ENCODE results near the gene HERC2. TPM values are rescaled to one million over a fixed set of nuclear protein-coding genes. Genes with fewer than 3 reads are reported as not detected.
"Not testable (repeated sequence)": the region's sequence is repeated elsewhere in the genome, so short reads cannot be mapped to it uniquely, and the experiment has no call there.

Gene HERC2
- total RNA-seq, 4 donors from 2014 or later, result 59.3 to 88.1 (median 71.0) TPM

GRCh38 chr15:28167042-28167441 lies 154.9 kb downstream of the HERC2 start:
- Histone ChIP-seq H3K27ac (no peak overlapping the region), H3K27me3 (no peaks in the 10 kb centered on the region), H3K4me3 (replicated peaks in 1 of 3) (no peak overlapping the region), H3K9me3 (no peaks in the 10 kb centered on the region), H3K4me1 (no peaks in the 10 kb centered on the region), H3K36me3 (peaks cover 15 to 24% of the 10 kb centered on the region in 2 donors)
- intact Hi-C loops (cut with DNase I), result no loop called here
- WGBS, 2 donors, result 92 to 93% methylated on average over 3 of the region's 3 CpGs
- no peak for TF ChIP-seq POLR2A (IDR thresholded peaks at IDR 0.05)
- TF ChIP-seq CTCF (IDR thresholded peaks at IDR 0.05), result no peak
- no peak for DNase-seq

GRCh38 chr15:28165791-28166190 lies 156.2 kb downstream of the HERC2 start:
- no peak overlapping the region for H3K4me3 ChIP-seq (replicated peaks in 1 of 3)
- H3K4me1 ChIP-seq, result no peaks in the 10 kb centered on the region
- no peaks in the 10 kb centered on the region for H3K9me3 ChIP-seq
- no peaks in the 10 kb centered on the region for H3K27me3 ChIP-seq
- DNase-seq, result no peak
- TF ChIP-seq POLR2A (IDR thresholded peaks at IDR 0.05), result no peak
- no peak for TF ChIP-seq CTCF (IDR thresholded peaks at IDR 0.05)
- WGBS, 2 donors, result 86 to 91% methylated on average over 1 of the region's 1 CpG
- no peak overlapping the region for H3K27ac ChIP-seq
- H3K36me3 ChIP-seq, result peaks cover 18 to 31% of the 10 kb centered on the region in 2 donors
- intact Hi-C loops (cut with DNase I), result no loop called here

GRCh38 chr15:28164876-28165275 lies 157.1 kb downstream of the HERC2 start:
- TF ChIP-seq POLR2A (IDR thresholded peaks at IDR 0.05), result no peak
- Histone ChIP-seq H3K27ac (no peak overlapping the region), H3K4me3 (replicated peaks in 1 of 3) (no peak overlapping the region), H3K9me3 (no peaks in the 10 kb centered on the region), H3K4me1 (no peaks in the 10 kb centered on the region), H3K36me3 (peaks cover 18 to 37% of the 10 kb centered on the region in 2 donors), H3K27me3 (no peaks in the 10 kb centered on the region)
- intact Hi-C loops (cut with DNase I), result no loop called here
- DNase-seq, result no peak
- WGBS, 2 donors, result 98% methylated on average over 3 of the region's 3 CpGs

DNA sequence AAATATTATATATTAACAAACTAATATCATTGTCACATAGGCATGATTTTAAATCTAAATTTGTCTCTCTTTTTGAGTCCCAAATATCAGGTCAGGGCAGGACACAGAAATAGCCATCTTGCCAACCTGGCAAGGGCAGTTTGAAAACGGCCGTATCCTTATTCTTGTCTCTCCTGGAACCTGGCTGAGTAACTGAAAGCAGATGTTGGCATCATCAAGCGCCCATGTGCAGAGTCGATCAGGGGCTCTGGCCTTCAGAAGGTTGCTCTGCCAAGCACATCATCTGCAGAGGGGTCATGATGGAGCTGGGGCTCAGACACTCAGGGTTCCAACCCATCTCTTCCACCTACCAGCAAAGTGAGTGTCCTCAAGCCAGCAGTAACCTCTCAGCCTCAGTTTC lies 167.7 kb downstream of the HERC2 start:
- H3K9me3 ChIP-seq, result no peaks in the 10 kb centered on the region
- H3K4me3 ChIP-seq (replicated peaks in 1 of 3), result no peak overlapping the region
- no peaks in the 10 kb centered on the region for H3K27me3 ChIP-seq
- TF ChIP-seq CTCF (IDR thresholded peaks at IDR 0.05), result no peak
- TF ChIP-seq POLR2A (IDR thresholded peaks at IDR 0.05), result no peak
- H3K27ac ChIP-seq, result no peak overlapping the region
- peaks cover 0 to 3% of the 10 kb centered on the region in 2 donors for H3K36me3 ChIP-seq
- intact Hi-C loops (cut with DNase I), result no loop called here
- WGBS, 2 donors, result 84 to 92% methylated on average over 4 of the region's 4 CpGs
- DNase-seq, result no peak
- no peaks in the 10 kb centered on the region for H3K4me1 ChIP-seq

- no peak for DNase-seq
- intact Hi-C loops (cut with DNase I), result no loop called here
- H3K4me1 ChIP-seq, result no peaks in the 10 kb centered on the region
- H3K4me3 ChIP-seq (replicated peaks in 1 of 3), result no peak overlapping the region
- no peak for TF ChIP-seq POLR2A (IDR thresholded peaks at IDR 0.05)
- TF ChIP-seq CTCF (IDR thresholded peaks at IDR 0.05), result no peak
- no peaks in the 10 kb centered on the region for H3K27me3 ChIP-seq
- 84 to 88% methylated on average over 13 of the region's 13 CpGs for WGBS, 2 donors
- H3K27ac ChIP-seq, result no peak overlapping the region
- no peaks in the 10 kb centered on the region for H3K9me3 ChIP-seq
- H3K36me3 ChIP-seq, result peaks cover 0 to 3% of the 10 kb centered on the region in 2 donors
These were observed 168.4 kb downstream of the HERC2 start for GRCh38 chr15:28153492-28154119.

GRCh38 chr15:28152538-28152923 lies 169.4 kb downstream of the HERC2 start:
- intact Hi-C loops (cut with DNase I); H3K4me3 ChIP-seq (replicated peaks in 1 of 3); H3K27ac ChIP-seq; H3K27me3 ChIP-seq; H3K36me3 ChIP-seq; DNase-seq; H3K4me1 ChIP-seq; H3K9me3 ChIP-seq: not testable (repeated sequence)
- WGBS, 2 donors, result 97% methylated on average over 8 of the region's 8 CpGs

GRCh38 chr15:28151864-28152537 lies 170.0 kb downstream of the HERC2 start:
- H3K27ac ChIP-seq; H3K4me3 ChIP-seq (replicated peaks in 1 of 3); H3K9me3 ChIP-seq; DNase-seq; H3K36me3 ChIP-seq; H3K27me3 ChIP-seq; H3K4me1 ChIP-seq; intact Hi-C loops (cut with DNase I): not testable (repeated sequence)
- 64 to 81% methylated on average over 4 to 9 of the region's 9 CpGs for WGBS, 2 donors
